HG03108 (cell line): ENCODE results near the gene GABRB3.

Experiments
- ATAC-seq: cut with Tn5 transposase; IDR thresholded peaks from one replicate; pipeline ENCODE4 v1.9.1; 2021; ENCODE audit warnings: moderate library complexity; ENCODE audit not compliant: unreplicated experiment

GABRB3 gene

GRCh38 chr15:26564361-26564760 is 208.5 kb downstream of the GABRB3 start:
- no peak for ATAC-seq

DNA sequence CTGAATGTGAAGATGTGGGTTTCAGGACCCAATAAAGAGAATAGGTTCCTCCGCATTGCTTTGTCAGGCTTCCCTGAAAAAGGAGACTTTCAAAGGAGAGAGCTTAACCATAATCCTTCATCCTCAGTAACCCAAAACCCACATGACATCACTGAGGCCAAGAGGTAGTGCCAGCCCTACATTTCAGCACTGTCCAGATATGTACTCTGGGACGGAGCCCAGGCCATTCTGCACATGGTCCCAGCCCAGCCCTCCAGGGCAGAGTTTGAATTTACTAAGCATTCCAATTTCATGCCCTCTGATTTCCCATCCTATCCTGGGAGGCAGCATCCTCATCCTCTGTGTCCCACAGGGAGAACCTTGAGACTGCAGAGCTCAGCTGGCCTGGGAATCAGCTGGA is 210.5 kb downstream of the GABRB3 start:
- no peak for ATAC-seq

DNA sequence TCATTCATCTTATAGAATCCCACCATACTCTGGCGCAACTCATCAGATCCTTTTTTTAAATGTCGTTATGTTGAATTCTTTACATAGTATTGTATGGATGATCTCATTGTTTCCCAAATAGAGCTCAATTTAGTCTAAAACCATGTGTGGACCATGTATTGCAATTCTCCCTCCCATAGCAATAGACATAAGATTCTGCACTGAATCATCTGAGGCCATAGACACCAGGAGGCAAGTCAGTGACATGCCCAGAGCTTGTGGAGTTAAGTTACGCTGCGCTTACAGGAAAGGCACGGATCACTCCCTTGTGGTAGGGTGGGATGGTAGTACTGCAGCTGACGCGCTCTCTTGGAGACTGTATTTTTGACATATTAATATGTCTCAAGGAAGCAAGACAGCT is 211.0 kb downstream of the GABRB3 start:
- no peak for ATAC-seq

DNA sequence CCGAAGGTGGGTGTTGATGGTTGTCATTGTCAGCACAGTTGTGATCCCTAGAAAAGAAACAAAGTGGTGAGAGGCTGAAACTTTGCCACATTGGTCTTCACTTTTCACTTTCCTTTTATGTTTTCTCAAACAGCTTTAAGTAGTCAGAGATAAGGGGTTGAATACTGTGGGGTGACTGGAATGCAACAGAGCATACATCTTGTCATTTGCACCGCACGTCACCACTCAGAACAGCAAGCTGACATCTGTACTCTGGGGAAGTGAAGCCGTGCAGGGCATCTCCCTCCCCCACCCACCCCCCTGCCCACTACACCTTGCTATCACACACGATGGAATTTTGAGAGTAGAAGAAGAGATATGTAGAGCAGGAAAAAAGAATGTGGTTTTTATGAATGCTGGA is 211.7 kb downstream of the GABRB3 start:
- no peak for ATAC-seq

- no peak for ATAC-seq
Observed at GRCh38 chr15:26555898-26556297, 217.0 kb downstream of the GABRB3 start.

DNA sequence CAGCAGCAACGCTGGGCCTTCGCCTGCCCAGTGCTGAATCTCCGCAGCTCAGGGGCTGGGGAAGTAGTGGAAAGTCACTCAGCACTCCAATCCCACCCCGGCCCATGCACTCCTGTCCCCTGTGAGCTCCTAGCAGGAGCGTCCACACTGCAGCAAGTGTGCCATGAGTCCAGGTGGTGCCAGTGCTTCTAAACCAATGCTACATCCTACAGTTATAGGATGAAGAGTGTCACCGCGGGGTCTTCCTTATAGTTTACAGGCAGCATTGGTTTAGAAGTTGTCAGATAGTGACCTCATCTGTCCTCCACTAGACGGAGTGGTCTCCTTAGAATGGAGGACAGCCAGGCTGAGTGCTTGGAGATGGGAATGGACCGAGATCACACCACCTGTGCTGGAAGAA is 221.4 kb downstream of the GABRB3 start:
- no peak for ATAC-seq

DNA sequence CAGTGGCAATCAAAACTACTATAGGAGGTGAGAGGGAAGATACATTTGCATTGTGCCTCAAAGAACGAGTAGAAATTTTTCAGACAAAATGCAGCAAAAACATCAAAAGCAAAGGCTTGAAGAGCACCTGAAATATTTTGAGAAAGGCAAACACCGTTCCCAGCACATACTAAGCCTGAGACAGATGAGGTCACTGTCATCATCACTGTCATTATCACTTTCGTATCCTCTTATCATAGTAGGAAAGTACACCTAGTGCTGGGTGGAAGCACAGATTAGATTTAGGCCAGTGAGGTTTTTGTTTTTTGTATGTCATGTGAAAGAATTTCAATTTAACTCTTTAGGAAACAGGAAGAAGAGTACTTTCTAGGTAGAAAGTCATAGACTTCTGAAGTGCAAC is 222.0 kb downstream of the GABRB3 start:
- no peak for ATAC-seq

DNA sequence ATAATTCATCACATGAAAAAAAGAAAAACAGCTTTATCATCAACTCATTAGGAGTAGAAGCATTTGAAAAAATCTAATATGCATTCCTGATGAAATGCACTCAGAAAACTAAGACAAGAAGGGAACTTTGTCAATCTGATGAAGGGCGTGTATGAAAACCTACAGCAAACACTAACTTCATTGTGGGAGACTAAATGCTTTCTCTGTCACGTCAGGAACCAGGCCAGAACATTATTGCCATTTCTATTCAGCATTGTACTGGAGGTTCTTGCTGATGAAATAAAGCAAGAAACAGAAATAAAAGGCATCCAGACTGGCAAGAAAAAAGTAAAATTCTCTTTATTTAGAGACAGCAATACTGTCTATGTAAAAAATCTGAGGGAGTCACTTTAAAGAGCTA is 235.2 kb downstream of the GABRB3 start:
- no peak for ATAC-seq

DNA sequence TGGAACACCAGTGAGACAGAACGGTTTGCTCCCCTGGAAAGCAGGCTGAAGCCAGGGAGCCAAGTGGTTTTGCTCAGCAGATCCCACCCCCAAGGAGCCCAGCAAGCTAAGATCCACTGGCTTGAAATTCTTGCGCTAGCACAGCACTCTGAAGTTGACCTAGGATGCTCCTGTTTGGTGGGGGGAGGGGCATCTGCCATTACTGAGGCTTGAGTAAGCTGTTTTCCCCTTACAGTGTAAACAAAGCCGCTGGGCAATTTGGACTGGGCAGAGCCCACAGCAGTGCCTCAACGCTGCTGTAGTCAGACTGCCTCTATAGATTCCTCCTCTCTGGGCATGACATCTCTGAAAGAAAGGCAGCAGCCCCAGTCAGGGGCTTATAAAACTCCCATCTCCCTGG is 241.4 kb downstream of the GABRB3 start:
- ATAC-seq, result no peak

GRCh38 chr15:26525096-26525495 is 247.8 kb downstream of the GABRB3 start:
- ATAC-seq, result no peak

DNA sequence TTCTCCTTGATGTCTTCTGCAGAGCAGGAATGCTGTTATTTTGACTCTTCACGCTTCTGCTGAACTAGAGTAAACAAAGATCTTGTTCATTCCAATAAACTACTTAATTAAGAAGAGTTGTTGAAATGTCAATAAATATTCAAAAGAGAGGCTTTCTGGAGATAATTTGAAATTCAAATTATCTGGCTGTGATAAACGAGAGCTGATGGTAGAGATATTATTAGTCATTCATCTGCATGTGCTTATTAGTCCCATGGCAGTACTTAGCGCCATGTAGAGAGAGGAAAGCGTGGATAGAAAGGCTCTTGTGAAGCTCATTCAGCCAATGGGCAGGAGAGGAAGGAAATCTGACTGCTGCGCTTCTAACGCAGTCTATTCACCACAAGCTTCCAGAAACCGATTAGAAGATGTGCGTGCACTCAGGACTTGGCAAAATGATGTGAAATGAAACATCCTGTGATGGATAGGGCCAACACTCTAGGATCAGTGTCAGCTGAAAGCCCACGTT is 251.1 kb downstream of the GABRB3 start:
- ATAC-seq, result no peak

DNA sequence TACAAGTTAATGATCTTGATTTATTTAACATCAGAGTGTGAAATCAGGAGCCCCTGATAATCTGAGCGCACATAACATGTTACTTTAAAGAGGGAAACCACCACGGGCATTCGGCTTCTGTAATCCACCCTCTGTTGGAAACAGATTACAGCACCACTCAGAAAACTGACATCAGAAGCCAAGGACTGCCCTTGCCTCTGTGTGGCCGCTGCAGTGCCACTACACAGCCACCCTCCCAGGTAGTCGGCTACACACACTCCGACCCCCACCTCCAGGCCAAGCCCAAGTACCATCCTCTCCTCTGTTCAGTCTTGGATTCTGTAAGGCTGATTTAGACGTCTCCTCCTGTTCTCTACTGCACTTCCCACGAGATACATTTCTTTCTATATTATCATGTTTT is 251.7 kb downstream of the GABRB3 start:
- ATAC-seq, result no peak

- no peak for ATAC-seq
Observed at GRCh38 chr15:26518885-26519284, 254.0 kb downstream of the GABRB3 start.

DNA sequence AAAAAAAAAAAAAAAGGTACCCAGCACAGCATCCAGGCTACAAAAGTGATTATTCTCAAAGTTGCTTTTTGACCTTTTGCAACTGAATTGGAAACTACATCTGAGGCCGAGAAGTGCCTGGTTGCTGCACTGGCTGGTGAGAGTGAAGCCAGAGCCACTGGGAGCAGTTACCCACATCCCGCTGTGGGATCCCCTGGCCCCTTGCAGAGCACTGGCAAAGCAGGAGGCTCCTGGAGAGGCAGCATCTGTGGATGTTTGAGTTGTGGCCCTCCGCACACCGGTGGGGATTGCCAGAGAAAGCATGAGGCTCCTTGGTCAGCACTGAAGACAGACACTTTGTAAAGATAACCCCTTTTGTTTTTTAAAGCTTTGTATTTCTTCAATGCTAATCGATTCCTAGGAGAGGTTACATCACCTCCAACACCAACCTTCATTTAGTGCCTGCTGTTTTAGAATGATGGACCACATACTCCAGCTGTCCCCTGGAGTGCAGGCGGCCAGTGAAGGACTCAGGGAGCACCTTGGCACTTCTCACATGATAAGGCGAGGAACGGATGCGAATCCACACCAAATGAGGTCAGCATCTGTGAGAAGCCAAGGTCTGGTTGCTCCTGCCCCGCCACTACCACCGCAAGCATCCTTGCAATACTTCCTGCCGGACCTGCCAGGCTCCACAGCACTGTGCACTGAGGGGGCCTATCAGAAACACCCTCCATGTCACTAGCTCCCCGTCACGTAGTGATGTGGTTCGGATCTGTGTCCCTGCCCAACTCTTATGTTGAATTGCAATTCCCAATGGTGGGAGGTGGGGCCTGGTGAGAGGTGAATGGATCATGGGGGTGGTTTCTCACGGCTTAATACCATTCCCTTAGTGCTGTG is 256.5 kb downstream of the GABRB3 start:
- no peak for ATAC-seq

GRCh38 chr15:26504009-26504408 is 268.9 kb downstream of the GABRB3 start:
- ATAC-seq, result no peak
